SK-N-MC (cell line): ENCODE data around the gene CLDN22.

Source experiments
- EZH2 ChIP-seq: fragments of 200-600 bp; sonication (generic); IDR thresholded peaks from one replicate; pipeline ENCODE4 v1.6.1; 2017; ENCODE audit warnings: antibody characterized with exemption
- POLR2AphosphoS5 ChIP-seq: IDR thresholded peaks from 2 replicates; pipeline ENCODE4 v1.6.1; 2012; ENCODE audit warnings: mild to moderate bottlenecking, low read depth, low read length, borderline replicate concordance

DNA sequence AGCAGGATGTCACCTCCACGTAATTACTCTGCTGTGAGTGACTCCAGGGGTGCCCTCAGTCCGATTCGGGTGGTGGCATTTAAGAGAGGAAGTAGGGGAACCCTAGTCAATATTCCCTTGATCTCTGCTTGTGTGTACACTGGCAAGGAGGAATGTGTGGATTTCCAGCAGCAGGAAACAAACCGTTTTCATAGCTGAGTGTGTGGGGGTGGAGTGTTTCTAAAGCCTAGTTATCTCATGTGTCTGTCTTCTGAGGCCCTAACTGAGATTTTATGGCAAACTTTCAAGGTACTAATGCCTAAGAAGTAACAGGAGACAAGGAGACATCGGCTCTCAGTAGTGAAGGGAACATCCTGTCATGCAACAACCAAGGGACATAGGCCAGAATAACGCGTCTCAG is 8.8 kb upstream of the CLDN22 start:
- TF ChIP-seq POLR2AphosphoS5 (no peak), EZH2 (no peak)
